GM21717 (cell line): Measurements from ENCODE around the gene MAN2A1.
A peak's percentile ranks its signal among the peaks of the same experiment; 100 is the strongest.

Experiments used
- ATAC-seq: cut with Tn5 transposase; IDR thresholded peaks from one replicate; pipeline ENCODE4 v1.9.1; 2021; ENCODE audit warnings: mild to moderate bottlenecking, moderate library complexity; ENCODE audit not compliant: unreplicated experiment

MAN2A1 gene

GRCh38 chr5:109900461-109900860, 210.7 kb downstream of the MAN2A1 start:
- ATAC-seq = no peak

GRCh38 chr5:109900911-109901627, 211.3 kb downstream of the MAN2A1 start:
- ATAC-seq = no peak

- ATAC-seq = no peak
These were observed 211.9 kb downstream of the MAN2A1 start for GRCh38 chr5:109901628-109901981.

- no peak for ATAC-seq
These were observed 213.3 kb downstream of the MAN2A1 start for GRCh38 chr5:109903061-109903460.

- no peak for ATAC-seq
These were observed 216.2 kb downstream of the MAN2A1 start for GRCh38 chr5:109905906-109906305.

- ATAC-seq = no peak
These were observed 217.5 kb downstream of the MAN2A1 start for GRCh38 chr5:109907189-109907588.

- ATAC-seq = no peak
These were observed 218.0 kb downstream of the MAN2A1 start for GRCh38 chr5:109907731-109908130.

- ATAC-seq = no peak
These were observed 218.6 kb downstream of the MAN2A1 start for GRCh38 chr5:109908366-109908765.

- peak; percentile 70 for ATAC-seq
These were observed 221.1 kb downstream of the MAN2A1 start for GRCh38 chr5:109910874-109911273.

GRCh38 chr5:109911731-109912130, 222.0 kb downstream of the MAN2A1 start:
- ATAC-seq = no peak

- ATAC-seq = no peak
These were observed 225.2 kb downstream of the MAN2A1 start for GRCh38 chr5:109914906-109915305.

- no peak for ATAC-seq
These were observed 226.9 kb downstream of the MAN2A1 start for GRCh38 chr5:109916481-109917153.
